Measurements from ENCODE around the gene KDM1A.
A peak's percentile ranks its signal among the peaks of the same experiment; 100 is the strongest.

The KDM1A gene

DNA sequence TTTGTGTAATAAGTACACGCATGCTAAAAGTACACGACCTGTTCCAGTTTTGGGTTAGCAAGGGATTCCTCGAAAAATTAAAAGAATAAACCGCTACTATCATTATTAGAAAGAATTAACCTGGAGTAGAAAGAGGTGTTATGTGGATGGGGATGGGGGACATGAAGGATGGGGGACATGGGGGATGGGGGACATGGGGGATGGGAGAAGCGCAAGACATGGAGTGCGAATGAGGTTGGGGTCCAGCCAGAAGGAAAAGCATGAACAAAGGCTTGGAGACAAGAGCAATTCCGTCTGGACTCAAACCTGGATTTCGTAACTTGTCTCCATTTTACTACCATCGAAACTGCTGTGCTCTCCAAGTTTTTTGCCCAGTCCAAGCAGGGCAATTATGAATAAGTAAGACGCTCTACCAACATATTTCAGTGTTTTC is 591 bp upstream of the KDM1A start:
- DNase-seq, result no peak

DNA sequence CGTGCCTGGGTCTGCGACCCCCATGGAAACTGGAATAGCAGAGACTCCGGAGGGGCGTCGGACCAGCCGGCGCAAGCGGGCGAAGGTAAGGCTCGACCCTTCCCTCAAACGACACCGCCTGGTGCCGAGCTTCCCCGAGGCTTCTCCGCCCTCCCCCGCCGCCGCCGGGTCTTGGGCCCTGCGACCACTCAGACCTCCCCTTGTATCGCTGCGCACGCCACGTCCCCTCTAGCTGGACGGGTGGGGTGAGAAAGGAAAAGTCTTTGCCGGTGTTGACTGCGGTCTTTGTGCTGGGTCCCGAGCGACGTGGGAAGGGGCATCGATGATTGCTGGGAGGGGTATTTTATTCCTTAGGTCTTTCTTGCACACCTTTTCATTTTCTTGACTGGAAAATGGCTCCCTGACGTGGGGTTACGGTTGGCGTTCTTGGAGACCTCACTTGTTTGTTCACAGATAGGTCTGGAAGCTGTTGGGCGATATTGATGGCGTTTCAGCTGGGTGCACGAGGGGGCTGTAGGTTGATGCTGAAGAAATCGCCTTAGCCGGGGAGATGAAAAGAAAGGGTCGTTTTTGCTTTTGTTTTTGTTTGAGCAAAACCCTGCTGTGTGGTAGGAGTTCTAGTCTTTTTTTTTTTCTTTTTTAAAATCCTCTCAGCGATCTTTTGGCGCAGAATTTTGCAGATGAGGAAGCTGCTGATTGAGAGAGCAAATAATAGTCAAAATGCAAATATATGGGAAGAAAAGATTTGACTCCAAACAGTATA is 776 bp downstream of the KDM1A start:
- peak; percentile 11 for DNase-seq

GRCh38 chr1:23020706-23021405 is 1.6 kb downstream of the KDM1A start:
- no peak for DNase-seq

- no peak for DNase-seq
These were observed 2.6 kb downstream of the KDM1A start for GRCh38 chr1:23021834-23022233.

DNA sequence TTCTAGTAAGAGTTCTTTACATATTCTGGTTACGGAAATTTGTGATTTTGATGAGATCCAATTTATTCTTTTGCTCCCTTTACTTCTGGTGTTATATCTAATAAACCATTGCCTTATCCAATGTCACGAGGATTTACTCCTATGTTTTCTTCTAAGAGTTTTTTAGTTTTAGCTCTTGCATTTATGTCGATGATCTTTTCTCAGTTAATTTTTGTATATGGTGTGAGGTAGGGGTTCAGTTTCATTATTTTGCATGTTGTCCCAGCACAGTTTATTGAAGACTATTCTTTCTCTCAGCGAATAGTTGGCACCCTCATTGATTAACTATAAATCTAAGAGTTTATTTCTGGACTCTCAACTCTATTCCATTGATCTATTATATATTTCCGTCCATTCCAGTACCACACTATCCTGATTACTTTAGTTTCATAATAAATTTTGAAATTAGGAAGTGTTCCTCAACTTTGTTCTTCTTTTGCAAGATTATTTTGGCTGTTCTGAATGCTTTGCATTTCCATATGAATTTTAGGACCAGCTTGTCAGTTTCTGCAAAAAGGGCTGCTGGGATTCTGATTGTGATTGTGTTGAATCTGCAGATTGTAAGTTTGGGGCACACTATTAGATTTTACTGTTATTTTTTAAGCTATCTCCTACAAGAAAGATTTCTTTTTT is 4.0 kb downstream of the KDM1A start:
- no peak for DNase-seq

DNA sequence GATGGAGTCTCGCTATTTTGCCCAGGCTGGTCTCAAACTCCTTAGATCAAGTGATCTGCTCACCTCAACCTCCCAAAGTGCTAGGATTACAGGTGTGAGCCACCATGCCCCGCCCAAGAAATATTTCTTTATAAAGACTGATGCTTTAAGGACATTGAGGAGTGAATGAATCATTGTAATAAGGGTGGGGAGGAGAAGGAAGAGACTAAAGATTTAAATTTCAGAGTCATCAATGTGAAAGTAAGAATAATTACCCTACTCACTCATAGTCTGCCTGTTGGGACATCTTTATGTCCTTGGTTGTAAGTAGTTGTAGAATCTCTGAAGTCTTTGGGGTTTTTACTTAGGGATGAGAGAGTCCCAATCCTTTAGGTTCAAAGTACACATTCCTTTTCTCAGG is 7.3 kb downstream of the KDM1A start:
- DNase-seq, result no peak

GRCh38 chr1:23027352-23027907 is 8.2 kb downstream of the KDM1A start:
- DNase-seq, result no peak

DNA sequence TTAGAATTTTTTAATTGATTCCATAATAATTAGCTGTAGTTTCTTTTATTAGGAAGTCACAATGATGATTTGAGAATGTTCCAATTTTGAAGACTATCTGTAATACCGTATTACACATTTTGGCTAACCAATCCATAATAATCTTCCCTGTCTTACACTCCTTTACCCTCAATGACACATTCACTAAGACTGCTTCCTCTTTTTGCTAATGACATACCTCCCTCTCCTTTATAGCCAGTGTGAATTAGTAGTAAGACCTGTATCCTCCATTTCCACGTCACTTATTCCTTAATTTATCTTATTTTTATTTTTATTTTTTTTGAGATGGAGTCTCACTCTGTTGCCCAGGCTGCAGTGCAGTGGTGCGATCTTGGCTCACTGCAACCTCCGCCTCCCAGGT is 10.1 kb downstream of the KDM1A start:
- DNase-seq, result no peak

DNA sequence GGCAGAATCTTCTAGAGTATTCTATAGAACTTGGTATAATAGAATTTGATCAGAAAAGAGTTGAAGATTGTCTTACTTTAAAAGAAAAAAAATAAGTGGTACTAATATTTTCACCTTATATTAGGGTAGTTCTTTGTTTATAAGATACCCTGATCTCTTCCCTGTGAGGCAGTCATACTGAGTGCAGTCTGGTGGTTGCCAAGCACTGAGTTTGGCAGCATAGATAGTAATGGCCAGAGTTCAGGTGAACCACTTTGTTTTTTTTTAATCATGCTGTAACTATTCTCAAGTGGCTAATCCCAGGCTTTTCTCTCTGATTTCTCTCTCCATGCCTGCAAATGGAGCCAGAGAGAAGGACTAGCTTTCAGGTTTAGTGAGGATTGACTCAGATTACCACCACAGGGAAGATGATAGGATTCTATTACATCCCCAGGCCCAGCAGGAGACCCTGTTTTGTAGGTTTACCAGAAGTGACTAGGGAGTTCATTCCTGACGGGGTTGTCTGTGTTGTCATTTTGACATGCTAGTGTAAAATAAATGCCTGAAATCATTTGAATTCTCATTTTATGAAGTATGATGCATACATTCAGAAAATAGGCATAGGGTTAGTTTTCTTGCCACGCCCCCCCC is 16.7 kb downstream of the KDM1A start:
- DNase-seq, result no peak

DNA sequence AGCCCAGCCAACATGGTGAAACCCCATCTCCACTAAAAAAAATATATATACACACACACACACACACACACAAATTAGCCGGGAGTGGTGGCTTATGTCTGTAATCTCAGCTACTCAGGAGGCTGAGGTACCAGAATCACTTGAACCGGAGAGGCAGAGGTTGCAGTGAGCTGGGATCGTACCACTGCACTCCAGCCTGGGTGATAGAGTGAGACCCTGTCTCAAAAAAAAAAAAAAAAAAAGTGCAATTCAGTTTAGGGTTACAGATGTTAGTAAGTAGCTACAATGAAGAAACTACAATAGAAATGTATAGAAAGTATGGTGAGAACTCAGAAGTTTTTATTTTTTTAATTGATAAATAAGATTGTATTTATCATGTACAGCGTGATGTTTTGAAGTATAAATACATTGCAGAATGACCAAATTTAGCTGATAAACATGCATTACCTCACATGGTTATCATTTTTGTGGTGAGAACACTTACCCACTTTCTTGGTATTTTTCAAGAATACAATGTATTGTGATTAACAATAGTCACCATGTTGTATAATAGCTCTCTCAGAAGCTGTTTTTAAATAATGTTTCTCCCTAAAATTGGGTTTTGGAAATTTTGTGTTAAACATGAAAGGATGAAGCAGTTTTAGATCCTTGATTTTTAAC is 17.9 kb downstream of the KDM1A start:
- DNase-seq, result no peak

GRCh38 chr1:23039308-23039826 is 20.1 kb downstream of the KDM1A start:
- DNase-seq, result no peak

GRCh38 chr1:23040509-23040908 is 21.2 kb downstream of the KDM1A start:
- DNase-seq, result no peak

GRCh38 chr1:23044035-23044434 is 24.8 kb downstream of the KDM1A start:
- DNase-seq, result no peak

DNA sequence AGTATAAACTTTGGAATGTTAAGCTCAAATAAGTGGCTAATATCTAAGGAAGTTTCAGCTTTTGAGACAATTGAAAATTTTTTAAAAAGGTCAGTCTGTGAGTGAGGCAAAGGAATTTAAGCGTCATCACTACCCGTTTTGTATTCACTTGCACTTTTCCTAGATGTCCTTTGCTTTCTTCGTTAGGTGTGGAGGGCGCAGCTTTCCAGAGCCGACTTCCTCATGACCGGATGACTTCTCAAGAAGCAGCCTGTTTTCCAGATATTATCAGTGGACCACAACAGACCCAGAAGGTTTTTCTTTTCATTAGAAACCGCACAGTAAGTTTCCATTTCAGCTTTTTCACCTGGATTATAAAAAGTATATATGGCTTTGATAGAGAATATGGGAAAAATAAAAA is 30.9 kb downstream of the KDM1A start:
- DNase-seq, result no peak

GRCh38 chr1:23051290-23051909 is 32.1 kb downstream of the KDM1A start:
- no peak for DNase-seq

GRCh38 chr1:23057301-23057700 is 38.0 kb downstream of the KDM1A start:
- DNase-seq, result no peak

DNA sequence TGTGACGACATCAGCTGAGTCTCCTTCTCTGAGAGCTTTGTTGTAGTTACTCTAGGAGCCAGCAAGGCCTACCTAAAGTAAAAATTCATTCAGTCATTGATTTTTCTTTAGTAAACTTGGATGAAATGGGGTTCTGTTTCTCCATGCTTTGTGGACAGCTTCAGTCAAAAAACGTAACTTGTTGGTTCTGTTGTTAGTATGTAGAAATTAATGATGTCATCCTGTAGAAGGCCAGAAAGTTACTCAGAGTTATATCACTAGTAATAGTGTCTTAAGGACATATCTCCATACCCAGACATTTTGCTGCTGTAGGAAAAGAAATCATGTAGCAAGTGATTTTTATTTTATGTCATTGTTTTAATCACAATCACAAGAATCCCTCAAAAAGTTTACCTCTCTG is 43.0 kb downstream of the KDM1A start:
- DNase-seq, result no peak

- no peak for DNase-seq
These were observed 46.1 kb downstream of the KDM1A start for GRCh38 chr1:23065385-23065784.

DNA sequence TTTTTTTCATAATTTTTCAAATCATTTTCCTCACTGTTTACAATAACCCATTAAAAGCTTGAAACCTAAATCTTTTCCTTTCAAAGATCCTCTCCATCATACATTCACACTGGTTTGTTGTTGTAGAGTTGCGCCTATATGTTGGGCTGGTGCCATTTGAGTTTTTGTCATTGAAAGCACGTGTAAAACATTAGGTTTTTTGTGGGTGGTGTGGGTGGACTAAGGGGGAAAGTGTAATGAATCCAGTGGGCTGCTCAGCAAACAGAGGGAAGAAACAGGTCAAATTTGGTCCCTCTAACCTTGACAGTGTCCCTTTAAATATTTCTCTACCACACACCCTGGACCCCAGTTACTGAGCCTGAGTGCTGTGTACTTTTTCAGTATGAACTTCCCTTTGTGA is 46.8 kb downstream of the KDM1A start:
- DNase-seq, result no peak

DNA sequence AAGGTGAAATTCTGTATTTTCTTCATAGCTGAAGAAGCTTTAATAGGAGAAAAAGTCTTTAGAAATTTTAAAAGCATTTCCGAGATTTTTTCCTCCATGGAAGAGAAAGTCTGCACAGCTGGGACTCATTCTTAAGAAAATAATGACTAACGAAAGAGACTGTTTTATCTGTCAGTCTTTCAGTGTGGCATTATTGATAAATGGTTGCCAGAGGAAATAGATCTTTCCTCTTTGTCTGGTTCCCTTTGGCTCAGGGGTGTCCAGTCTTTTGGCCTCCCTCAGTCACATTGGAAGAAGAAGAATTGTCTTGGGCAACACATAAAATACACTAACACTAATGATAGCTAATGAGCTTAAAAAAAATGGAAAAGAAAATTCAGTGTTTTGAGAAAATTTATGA is 49.9 kb downstream of the KDM1A start:
- DNase-seq, result no peak

DNA sequence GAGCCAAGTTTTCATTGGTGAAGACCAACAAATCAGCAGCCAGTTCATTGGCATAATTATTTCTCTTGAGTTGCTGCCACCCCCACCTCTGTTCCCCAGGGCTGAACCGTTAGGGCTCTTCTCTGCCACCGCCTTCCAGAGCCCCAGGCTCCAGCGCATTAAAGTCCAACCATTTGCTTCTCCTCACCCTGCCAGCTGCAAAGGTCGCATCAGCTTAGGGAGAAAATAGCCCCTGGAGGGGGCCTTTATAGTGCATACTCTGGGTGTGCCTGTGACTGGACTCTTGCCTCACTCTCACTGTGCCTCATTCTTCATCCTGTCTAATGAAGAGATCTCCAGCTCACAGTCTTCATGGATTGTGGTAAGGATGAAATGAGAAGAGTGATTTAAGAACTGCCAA is 50.4 kb downstream of the KDM1A start:
- DNase-seq, result no peak

DNA sequence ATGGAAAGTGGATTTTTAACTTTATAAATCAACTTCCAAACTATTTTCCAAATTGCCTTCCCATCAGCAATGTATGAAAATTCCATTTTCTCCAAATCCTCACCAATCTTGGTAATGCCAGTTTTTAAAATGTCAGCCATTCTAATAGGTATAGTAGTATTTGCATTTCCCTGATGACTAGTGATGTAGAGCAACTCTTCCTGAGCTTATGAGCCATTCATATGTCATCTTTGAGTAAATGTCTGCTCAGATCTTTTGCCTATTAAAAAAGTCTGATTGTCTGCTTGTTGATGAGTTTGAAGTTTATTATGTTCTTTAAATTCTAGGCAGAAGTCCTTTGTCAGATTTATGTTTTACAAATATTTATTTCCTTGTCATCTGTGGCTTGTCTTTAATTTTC is 54.7 kb downstream of the KDM1A start:
- no peak for DNase-seq
